OCI-LY1 (cell line): ENCODE measurements around the gene PPM1N.

Source experiments
- H2AFZ ChIP-seq: fragments of 200-600 bp; sonication (generic), shearing (Covaris generic); 2 replicates; pipeline ENCODE4 v1.6.0; 2014; ENCODE audit warnings: antibody characterized with exemption, mild to moderate bottlenecking, low read length
- H3F3A ChIP-seq: fragments of 200-600 bp; sonication (generic), shearing (Covaris generic); 2 replicates; pipeline ENCODE4 v1.6.0; 2014; ENCODE audit warnings: mild to moderate bottlenecking, antibody characterized with exemption, low read length, moderate library complexity; ENCODE audit not compliant: insufficient read depth
- H3K27ac ChIP-seq: fragments of 200-600 bp; sonication (generic); 2 replicates; pipeline ENCODE4 v1.5.1; 2014; ENCODE audit warnings: low read length, mixed run types, mild to moderate bottlenecking, low read depth; ENCODE audit not compliant: poor library complexity, severe bottlenecking
- H3K27me3 ChIP-seq: fragments of 200-600 bp; sonication (generic); 2 replicates; pipeline ENCODE4 v1.6.0; 2014; ENCODE audit warnings: antibody characterized with exemption, mild to moderate bottlenecking, low read length, moderate library complexity; ENCODE audit not compliant: insufficient read depth
- H3K36me3 ChIP-seq: fragments of 200-600 bp; sonication (generic); 2 replicates; pipeline ENCODE4 v1.6.1; 2014; ENCODE audit warnings: mild to moderate bottlenecking, antibody characterized with exemption, low read length, moderate library complexity, mixed read lengths; ENCODE audit not compliant: insufficient read depth
- H3K4me1 ChIP-seq: fragments of 200-600 bp; sonication (generic); 2 replicates; pipeline ENCODE4 v1.5.1; 2014; ENCODE audit warnings: mild to moderate bottlenecking, low read length, moderate library complexity; ENCODE audit not compliant: insufficient read depth, severe bottlenecking
- H3K4me2 ChIP-seq: fragments of 200-600 bp; sonication (generic), shearing (Covaris generic); 2 replicates; pipeline ENCODE4 v1.6.1; 2014; ENCODE audit warnings: low read length
- H3K4me3 ChIP-seq: fragments of 200-600 bp; sonication (generic); 2 replicates; pipeline ENCODE4 v1.5.1; 2014; ENCODE audit warnings: low read length, low read depth, mild to moderate bottlenecking, mixed read lengths; ENCODE audit not compliant: poor library complexity, severe bottlenecking
- H3K79me2 ChIP-seq: fragments of 200-600 bp; shearing (Covaris generic); 2 replicates; pipeline ENCODE4 v1.6.1; 2016; ENCODE audit warnings: mixed run types, low read length, mixed read lengths; ENCODE audit not compliant: insufficient read depth
- H3K9ac ChIP-seq: fragments of 200-600 bp; sonication (generic), shearing (Covaris generic); 2 replicates; pipeline ENCODE4 v1.6.1; 2014; ENCODE audit warnings: mild to moderate bottlenecking, low read length, mixed read lengths
- H3K9me2 ChIP-seq: fragments of 200-600 bp; sonication (generic), shearing (Covaris generic); 2 replicates; pipeline ENCODE4 v1.6.1; 2014; ENCODE audit warnings: low read depth, mild to moderate bottlenecking, low read length, mixed read lengths
- H3K9me3 ChIP-seq: fragments of 200-600 bp; shearing (Covaris generic); 2 replicates; pipeline ENCODE4 v1.6.1; 2014; ENCODE audit warnings: low read length, mixed read lengths
- H4K20me1 ChIP-seq: fragments of 200-600 bp; sonication (generic), shearing (Covaris generic); 2 replicates; pipeline ENCODE4 v1.6.0; 2016; ENCODE audit warnings: mild to moderate bottlenecking, low read length; ENCODE audit not compliant: insufficient read depth
- EZH2 ChIP-seq: fragments of 200-600 bp; sonication (generic), shearing (Covaris generic); IDR thresholded peaks from 2 replicates; pipeline ENCODE4 v1.8.0; 2017; ENCODE audit warnings: borderline replicate concordance, mixed run types, mild to moderate bottlenecking, antibody characterized with exemption, low read length, moderate library complexity, mixed read lengths
- TF ChIP-seq, protein P1 (sequence below): fragments of 200-600 bp; sonication (generic), shearing (Covaris generic); IDR thresholded peaks from 2 replicates; pipeline ENCODE4 v1.5.1; 2017; ENCODE audit warnings: mild to moderate bottlenecking, antibody characterized with exemption, low read length, moderate library complexity, mixed read lengths

The PPM1N gene

DNA sequence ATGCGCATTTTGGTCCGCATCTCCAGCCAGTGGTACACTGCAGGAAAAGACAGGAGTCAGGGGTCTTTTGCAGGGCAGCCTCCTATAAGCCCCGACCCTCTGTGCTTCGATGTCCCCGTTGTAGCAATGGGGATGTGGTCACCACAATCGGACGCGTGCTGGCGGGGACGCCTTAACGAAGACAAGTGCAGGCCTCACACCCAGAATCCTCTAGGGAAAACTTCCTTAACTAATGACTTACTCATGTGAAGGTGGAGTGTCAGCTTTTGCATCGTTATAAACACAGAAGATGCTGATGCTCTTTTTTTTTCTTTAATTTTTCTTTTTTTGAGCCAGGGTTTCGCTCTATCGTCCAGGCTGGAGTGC, 31.2 kb downstream of the PPM1N start:
- H2AFZ ChIP-seq = no peak overlapping the region
- no peaks in the 10 kb centered on the region for H3K79me2 ChIP-seq
- H3K4me3 ChIP-seq = no peak overlapping the region
- H4K20me1 ChIP-seq = no peaks in the 10 kb centered on the region
- H3K4me2 ChIP-seq = no peak overlapping the region
- TF ChIP-seq, protein P1, sequence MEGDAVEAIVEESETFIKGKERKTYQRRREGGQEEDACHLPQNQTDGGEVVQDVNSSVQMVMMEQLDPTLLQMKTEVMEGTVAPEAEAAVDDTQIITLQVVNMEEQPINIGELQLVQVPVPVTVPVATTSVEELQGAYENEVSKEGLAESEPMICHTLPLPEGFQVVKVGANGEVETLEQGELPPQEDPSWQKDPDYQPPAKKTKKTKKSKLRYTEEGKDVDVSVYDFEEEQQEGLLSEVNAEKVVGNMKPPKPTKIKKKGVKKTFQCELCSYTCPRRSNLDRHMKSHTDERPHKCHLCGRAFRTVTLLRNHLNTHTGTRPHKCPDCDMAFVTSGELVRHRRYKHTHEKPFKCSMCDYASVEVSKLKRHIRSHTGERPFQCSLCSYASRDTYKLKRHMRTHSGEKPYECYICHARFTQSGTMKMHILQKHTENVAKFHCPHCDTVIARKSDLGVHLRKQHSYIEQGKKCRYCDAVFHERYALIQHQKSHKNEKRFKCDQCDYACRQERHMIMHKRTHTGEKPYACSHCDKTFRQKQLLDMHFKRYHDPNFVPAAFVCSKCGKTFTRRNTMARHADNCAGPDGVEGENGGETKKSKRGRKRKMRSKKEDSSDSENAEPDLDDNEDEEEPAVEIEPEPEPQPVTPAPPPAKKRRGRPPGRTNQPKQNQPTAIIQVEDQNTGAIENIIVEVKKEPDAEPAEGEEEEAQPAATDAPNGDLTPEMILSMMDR = no peak
- TF ChIP-seq EZH2 = no peak
- no peaks in the 10 kb centered on the region for H3K27me3 ChIP-seq
- H3F3A ChIP-seq = no peaks in the 10 kb centered on the region
- H3K9me3 ChIP-seq = no peaks in the 10 kb centered on the region
- no peak overlapping the region for H3K27ac ChIP-seq
- H3K4me1 ChIP-seq = no peaks in the 10 kb centered on the region
- peaks cover 41% of the 10 kb centered on the region for H3K36me3 ChIP-seq
- no peak overlapping the region for H3K9ac ChIP-seq
- no peaks in the 10 kb centered on the region for H3K9me2 ChIP-seq

DNA sequence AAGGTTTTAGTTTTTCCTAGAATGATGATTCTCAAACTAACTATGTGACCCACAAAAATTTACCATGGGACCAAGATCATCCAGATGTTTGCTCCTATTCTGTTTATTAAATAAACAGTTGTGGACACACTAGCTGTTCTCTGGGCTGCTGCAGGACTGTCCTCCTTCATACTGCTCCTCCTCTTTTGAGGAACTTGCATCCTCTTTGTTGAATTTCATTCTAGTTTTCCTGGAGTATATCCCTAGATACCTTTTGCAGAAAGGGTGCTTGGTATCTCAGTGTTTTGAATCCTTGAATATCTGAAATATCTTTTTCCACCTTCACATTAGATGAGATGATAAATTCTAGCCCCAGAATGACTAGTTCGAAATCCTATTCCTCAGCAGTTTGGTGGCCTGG, 33.1 kb downstream of the PPM1N start:
- Histone ChIP-seq H3K4me1 (no peaks in the 10 kb centered on the region), H3K27ac (no peak overlapping the region), H2AFZ (no peak overlapping the region), H3K4me2 (no peak overlapping the region), H3K9ac (no peak overlapping the region), H3K9me2 (no peaks in the 10 kb centered on the region), H3F3A (no peaks in the 10 kb centered on the region), H3K36me3 (peaks cover 22% of the 10 kb centered on the region), H3K9me3 (0 out of 2 replicates have a peak, but pooled peaks cover under 1% of the 10 kb centered on the region), H3K79me2 (no peaks in the 10 kb centered on the region), H4K20me1 (no peaks in the 10 kb centered on the region), H3K27me3 (no peaks in the 10 kb centered on the region), H3K4me3 (no peak overlapping the region)
- no peak for TF ChIP-seq EZH2
- TF ChIP-seq, protein P1 = no peak

DNA sequence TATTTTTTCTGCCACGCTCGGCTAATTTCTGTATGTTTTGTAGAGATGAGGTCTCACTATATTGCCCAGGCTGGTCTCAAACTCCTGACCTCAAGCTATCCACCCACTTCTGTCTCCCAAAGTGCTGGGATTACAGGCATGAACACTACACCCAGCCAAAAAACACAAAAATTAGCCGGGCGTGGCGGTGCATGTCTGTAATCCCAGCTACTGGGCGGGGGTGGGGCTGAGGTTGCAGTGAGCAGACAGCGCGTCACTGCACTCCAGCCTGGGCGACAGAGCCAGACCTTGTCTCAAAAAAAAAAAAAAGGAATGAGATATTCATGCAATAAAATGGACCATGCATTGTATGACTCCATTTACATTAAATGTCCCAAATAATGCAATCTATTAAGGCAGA, 41.2 kb downstream of the PPM1N start:
- H3K79me2 ChIP-seq = no peaks in the 10 kb centered on the region
- no peaks in the 10 kb centered on the region for H3K9me2 ChIP-seq
- H3K9ac ChIP-seq = no peak overlapping the region
- H3K9me3 ChIP-seq = 0 out of 2 replicates have a peak, but pooled peaks cover 7% of the 10 kb centered on the region
- no peaks in the 10 kb centered on the region for H3F3A ChIP-seq
- no peak overlapping the region for H3K4me3 ChIP-seq
- no peaks in the 10 kb centered on the region for H3K27me3 ChIP-seq
- no peak overlapping the region for H3K4me2 ChIP-seq
- TF ChIP-seq EZH2 = no peak
- TF ChIP-seq, protein P1 = no peak
- H4K20me1 ChIP-seq = no peaks in the 10 kb centered on the region
- no peaks in the 10 kb centered on the region for H3K36me3 ChIP-seq
- peaks cover 25% of the 10 kb centered on the region for H3K4me1 ChIP-seq
- no peak overlapping the region for H2AFZ ChIP-seq
- no peak overlapping the region for H3K27ac ChIP-seq
